ENCODE measurements around the gene NSFL1C.

Gene NSFL1C

DNA sequence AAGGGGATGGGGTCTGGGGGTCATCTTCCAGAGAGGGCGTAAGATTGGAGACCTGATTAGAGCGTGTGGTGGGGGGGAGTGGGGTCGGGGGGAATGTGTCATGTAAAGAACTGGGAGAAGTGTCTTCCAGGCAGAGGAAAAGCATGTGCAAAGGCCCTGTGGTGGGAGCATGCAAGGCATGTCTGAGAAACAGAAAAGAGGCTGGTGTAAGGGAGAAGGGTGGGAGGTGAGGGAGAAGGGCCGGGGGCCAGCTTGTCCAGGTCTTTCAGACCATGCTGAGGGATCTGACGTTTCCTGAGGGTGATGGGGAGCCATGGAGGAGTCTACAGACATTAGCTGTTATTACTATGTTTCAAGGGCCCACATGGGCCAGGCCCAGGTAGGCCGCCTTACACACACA, 43.4 kb downstream of the NSFL1C start:
- peaks cover 0 to 22% of the 10 kb centered on the region in 2 donors for H3K27me3 ChIP-seq
- H3K36me3 ChIP-seq: no peaks in the 10 kb centered on the region
- peaks cover 0 to 7% (median 5%) of the 10 kb centered on the region in 3 donors for H3K9me3 ChIP-seq
- H3K27ac ChIP-seq: no peak overlapping the region
- TF ChIP-seq, protein P1, sequence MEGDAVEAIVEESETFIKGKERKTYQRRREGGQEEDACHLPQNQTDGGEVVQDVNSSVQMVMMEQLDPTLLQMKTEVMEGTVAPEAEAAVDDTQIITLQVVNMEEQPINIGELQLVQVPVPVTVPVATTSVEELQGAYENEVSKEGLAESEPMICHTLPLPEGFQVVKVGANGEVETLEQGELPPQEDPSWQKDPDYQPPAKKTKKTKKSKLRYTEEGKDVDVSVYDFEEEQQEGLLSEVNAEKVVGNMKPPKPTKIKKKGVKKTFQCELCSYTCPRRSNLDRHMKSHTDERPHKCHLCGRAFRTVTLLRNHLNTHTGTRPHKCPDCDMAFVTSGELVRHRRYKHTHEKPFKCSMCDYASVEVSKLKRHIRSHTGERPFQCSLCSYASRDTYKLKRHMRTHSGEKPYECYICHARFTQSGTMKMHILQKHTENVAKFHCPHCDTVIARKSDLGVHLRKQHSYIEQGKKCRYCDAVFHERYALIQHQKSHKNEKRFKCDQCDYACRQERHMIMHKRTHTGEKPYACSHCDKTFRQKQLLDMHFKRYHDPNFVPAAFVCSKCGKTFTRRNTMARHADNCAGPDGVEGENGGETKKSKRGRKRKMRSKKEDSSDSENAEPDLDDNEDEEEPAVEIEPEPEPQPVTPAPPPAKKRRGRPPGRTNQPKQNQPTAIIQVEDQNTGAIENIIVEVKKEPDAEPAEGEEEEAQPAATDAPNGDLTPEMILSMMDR (IDR thresholded peaks at IDR 0.05): no peak
- no peak overlapping the region for H3K4me3 ChIP-seq
- intact Hi-C loops (cut with DNase I; ENCODE audit: low total_unique reads): no loop called here
- H3K4me1 ChIP-seq: no peaks in the 10 kb centered on the region
- no peak for DNase-seq

DNA sequence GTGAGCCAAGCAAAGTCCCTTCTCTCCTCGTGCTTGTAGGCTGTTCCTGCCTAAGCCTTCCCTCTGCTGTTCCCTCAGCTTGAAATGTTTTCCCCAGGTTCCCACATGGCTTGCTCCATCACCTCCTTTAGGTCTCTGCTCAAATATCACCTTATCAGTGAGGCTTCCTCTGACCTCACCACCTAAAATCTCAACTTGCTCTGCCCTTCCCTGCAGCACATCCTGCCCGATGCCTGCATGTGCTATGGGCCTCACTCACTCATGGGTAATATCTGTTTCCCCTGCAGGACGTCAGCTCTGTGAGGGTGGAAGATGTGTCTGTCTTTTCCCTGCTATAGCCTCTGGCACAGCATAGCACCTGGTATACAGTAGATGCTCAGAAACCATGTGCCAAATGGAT, 43.9 kb downstream of the NSFL1C start:
- TF ChIP-seq, protein P1 (IDR thresholded peaks at IDR 0.05): no peak
- H3K9me3 ChIP-seq: peaks cover 0 to 7% (median 5%) of the 10 kb centered on the region in 3 donors
- H3K27ac ChIP-seq: no peak overlapping the region
- H3K4me3 ChIP-seq: no peak overlapping the region
- H3K27me3 ChIP-seq: peaks cover 0 to 26% of the 10 kb centered on the region in 2 donors
- H3K36me3 ChIP-seq: no peaks in the 10 kb centered on the region
- intact Hi-C loops (cut with DNase I; ENCODE audit: low total_unique reads): no loop called here
- H3K4me1 ChIP-seq: no peaks in the 10 kb centered on the region
- DNase-seq: no peak

DNA sequence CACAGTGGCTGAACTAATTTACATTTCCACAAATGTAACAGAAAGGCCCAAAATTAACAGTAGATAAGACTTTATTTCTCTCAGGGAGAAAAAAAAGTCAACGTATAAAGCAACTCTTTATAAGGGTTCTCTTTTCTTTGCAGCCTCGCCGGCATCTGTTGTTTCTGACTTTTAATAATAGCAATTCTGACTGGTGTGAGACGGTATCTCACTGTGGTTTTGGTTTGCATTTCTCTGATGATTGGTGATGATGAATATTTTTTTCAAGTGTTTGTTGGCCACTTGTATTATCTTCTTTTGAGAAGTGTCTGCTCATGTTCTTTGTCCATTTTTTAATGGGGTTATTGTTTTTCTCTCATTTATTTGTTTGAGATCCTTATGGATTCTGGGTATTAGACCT, 46.6 kb downstream of the NSFL1C start:
- DNase-seq: no peak
- H3K36me3 ChIP-seq: no peaks in the 10 kb centered on the region
- H3K27me3 ChIP-seq: peaks cover 0 to 27% of the 10 kb centered on the region in 2 donors
- TF ChIP-seq, protein P1 (IDR thresholded peaks at IDR 0.05): no peak
- no peaks in the 10 kb centered on the region for H3K4me1 ChIP-seq
- H3K4me3 ChIP-seq: no peak overlapping the region
- intact Hi-C loops (cut with DNase I; ENCODE audit: low total_unique reads): no loop called here
- H3K9me3 ChIP-seq: peaks cover 0 to 7% (median 5%) of the 10 kb centered on the region in 3 donors
- H3K27ac ChIP-seq: no peak overlapping the region

DNA sequence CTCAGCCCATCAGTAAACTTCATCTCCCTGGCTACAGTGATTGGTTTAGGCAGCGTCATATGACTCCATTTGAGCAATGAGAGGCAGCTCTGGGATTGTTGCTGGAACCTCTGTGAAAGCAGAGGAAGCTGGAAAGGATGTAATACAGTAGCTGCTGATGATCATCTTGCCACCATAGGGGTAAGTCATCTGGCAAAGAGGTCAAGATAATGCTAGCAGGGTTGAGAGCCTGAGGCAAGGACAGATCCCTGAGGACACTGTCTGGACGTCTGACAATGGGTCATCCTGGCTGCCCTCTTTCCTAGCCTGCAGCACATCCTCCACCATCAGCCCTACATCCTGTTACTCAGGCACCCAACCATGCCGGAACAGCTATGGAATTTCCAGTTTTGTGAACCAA, 48.3 kb downstream of the NSFL1C start:
- no peaks in the 10 kb centered on the region for H3K4me1 ChIP-seq
- H3K4me3 ChIP-seq: no peak overlapping the region
- H3K27ac ChIP-seq: no peak overlapping the region
- H3K27me3 ChIP-seq: peaks cover 0 to 18% of the 10 kb centered on the region in 2 donors
- H3K9me3 ChIP-seq: peaks cover 0 to 7% (median 5%) of the 10 kb centered on the region in 3 donors
- TF ChIP-seq, protein P1 (IDR thresholded peaks at IDR 0.05): no peak
- DNase-seq: no peak
- intact Hi-C loops (cut with DNase I; ENCODE audit: low total_unique reads): no loop called here
- no peaks in the 10 kb centered on the region for H3K36me3 ChIP-seq

DNA sequence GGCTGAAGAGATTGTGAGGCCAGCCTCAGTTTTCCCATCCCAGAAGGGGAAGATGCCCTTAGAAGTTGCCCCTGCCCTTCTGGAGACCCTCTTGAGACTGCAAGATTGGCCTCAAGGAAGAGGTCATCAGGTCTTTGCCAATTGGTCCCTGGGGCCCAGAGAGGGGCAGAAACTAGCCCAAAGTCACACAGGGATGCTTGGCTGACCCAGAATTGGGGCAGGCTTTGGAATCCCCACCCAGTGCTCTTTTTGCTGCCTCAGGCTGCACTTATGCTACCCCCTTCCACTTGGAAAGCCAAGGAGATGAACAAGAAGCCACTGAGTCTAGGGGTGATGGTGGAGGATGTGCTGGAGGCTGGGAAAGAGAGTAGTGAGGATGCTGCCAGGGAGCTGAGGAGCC, 48.9 kb downstream of the NSFL1C start:
- intact Hi-C loops (cut with DNase I; ENCODE audit: low total_unique reads): no loop called here
- H3K27ac ChIP-seq: no peak overlapping the region
- H3K4me3 ChIP-seq: no peak overlapping the region
- peaks cover 0 to 7% (median 5%) of the 10 kb centered on the region in 3 donors for H3K9me3 ChIP-seq
- peaks cover 0 to 14% of the 10 kb centered on the region in 2 donors for H3K27me3 ChIP-seq
- no peaks in the 10 kb centered on the region for H3K36me3 ChIP-seq
- TF ChIP-seq, protein P1 (IDR thresholded peaks at IDR 0.05): no peak
- DNase-seq: no peak
- no peaks in the 10 kb centered on the region for H3K4me1 ChIP-seq

DNA sequence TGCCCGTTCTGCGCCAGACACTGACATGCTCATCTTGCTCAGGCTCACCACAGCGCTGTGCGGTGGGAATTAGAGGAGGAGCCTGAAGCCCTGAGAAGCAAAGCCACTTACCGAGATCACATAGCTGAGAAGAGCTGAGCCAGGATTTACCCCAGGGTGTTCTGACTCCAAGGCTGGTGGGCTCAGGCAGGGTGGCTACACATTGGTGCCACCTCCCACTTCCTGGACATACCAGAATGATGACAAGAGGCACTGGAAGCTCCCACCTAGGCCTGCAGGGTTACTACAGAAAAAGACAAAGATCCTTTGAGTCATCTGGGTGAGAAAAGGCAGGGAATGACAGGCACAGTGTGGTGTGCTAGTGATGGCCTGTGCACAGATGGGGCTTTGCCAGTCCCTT, 49.4 kb downstream of the NSFL1C start:
- H3K4me3 ChIP-seq: no peak overlapping the region
- H3K9me3 ChIP-seq: peaks cover 0 to 7% (median 5%) of the 10 kb centered on the region in 3 donors
- no peak for DNase-seq
- intact Hi-C loops (cut with DNase I; ENCODE audit: low total_unique reads): no loop called here
- H3K27ac ChIP-seq: no peak overlapping the region
- H3K36me3 ChIP-seq: no peaks in the 10 kb centered on the region
- TF ChIP-seq, protein P1 (IDR thresholded peaks at IDR 0.05): no peak
- peaks cover 0 to 10% of the 10 kb centered on the region in 2 donors for H3K27me3 ChIP-seq
- no peaks in the 10 kb centered on the region for H3K4me1 ChIP-seq
